Ishikawa (cell line): Measurements from ENCODE around the gene TIMP1.

Source experiments
- CEBPB ChIP-seq: IDR thresholded peaks from 2 replicates; pipeline ENCODE4 v1.6.1; 2012
- CREB1 ChIP-seq: IDR thresholded peaks from 2 replicates; pipeline ENCODE4 v1.6.1; 2012; ENCODE audit warnings: low read depth
- EGR1 ChIP-seq: IDR thresholded peaks from 2 replicates; pipeline ENCODE4 v1.6.1; 2012
- EP300 ChIP-seq: IDR thresholded peaks from 2 replicates; pipeline ENCODE4 v1.6.1; 2012; ENCODE audit warnings: borderline replicate concordance
- FOXM1 ChIP-seq: IDR thresholded peaks from 2 replicates; pipeline ENCODE4 v1.6.1; 2012; ENCODE audit warnings: low read depth, borderline replicate concordance
- NFIC ChIP-seq: IDR thresholded peaks from 2 replicates; pipeline ENCODE4 v1.6.1; 2012
- RAD21 ChIP-seq: IDR thresholded peaks from 2 replicates; pipeline ENCODE4 v1.6.1; 2012; ENCODE audit warnings: low read depth
- TAF1 ChIP-seq: IDR thresholded peaks from 2 replicates; pipeline ENCODE4 v1.6.1; 2012; ENCODE audit warnings: low read depth, mild to moderate bottlenecking
- TCF12 ChIP-seq: IDR thresholded peaks from 2 replicates; pipeline ENCODE4 v1.6.1; 2012; ENCODE audit warnings: low read depth
- TEAD4 ChIP-seq: IDR thresholded peaks from 2 replicates; pipeline ENCODE4 v1.6.1; 2012
- USF1 ChIP-seq: IDR thresholded peaks from 2 replicates; pipeline ENCODE4 v1.6.1; 2012
- YY1 ChIP-seq: IDR thresholded peaks from 2 replicates; pipeline ENCODE4 v1.6.1; 2012; ENCODE audit warnings: low read depth
- ZBTB7A ChIP-seq: IDR thresholded peaks from 2 replicates; pipeline ENCODE4 v1.6.1; 2012; ENCODE audit warnings: low read depth
- TF ChIP-seq, protein P1 (sequence below): IDR thresholded peaks from 2 replicates; pipeline ENCODE4 v1.6.1; 2012
- TF ChIP-seq, protein P2 (sequence below): IDR thresholded peaks from 2 replicates; pipeline ENCODE4 v1.6.1; 2012; ENCODE audit warnings: low read depth, mild to moderate bottlenecking

The TIMP1 gene

GRCh38 chrX:47579537-47579936 is 2.7 kb upstream of the TIMP1 start:
- TF ChIP-seq TAF1 (no peak), TCF12 (no peak), NFIC (no peak), CREB1 (no peak), YY1 (no peak), CEBPB (no peak)

DNA sequence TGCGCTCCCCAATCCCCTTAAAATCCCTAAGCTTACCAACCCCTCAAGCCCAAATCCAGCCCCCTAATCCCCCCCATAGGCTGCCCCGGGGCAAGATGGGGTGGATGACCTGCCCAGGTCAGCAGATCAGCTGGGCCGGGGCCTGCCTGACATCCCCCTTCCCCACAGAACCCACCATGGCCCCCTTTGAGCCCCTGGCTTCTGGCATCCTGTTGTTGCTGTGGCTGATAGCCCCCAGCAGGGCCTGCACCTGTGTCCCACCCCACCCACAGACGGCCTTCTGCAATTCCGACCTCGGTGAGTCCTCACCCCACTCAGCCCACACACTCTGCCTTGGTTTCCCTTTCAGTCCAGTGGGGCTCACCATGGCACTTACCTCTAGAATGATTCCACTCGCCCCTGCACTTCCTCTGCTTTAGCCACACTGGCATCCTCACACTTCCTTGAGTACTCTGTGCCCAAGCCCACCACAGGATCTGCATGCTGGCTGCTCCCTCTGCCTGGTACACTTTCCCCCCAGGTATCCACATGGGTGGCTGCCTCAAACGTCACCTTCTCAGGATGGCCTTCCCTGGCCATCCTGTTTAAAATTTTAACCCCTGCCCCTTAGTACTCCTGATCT is 1.1 kb downstream of the TIMP1 start:
- TF ChIP-seq RAD21 (no peak), USF1 (no peak), ZBTB7A (no peak), EGR1 (no peak), EP300 (no peak), CREB1 (no peak), TEAD4 (no peak), TAF1 (no peak), CEBPB (no peak), YY1 (no peak), TCF12 (no peak), NFIC (no peak), FOXM1 (no peak)
- TF ChIP-seq, protein P1, sequence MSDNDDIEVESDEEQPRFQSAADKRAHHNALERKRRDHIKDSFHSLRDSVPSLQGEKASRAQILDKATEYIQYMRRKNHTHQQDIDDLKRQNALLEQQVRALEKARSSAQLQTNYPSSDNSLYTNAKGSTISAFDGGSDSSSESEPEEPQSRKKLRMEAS = no peak

GRCh38 chrX:47584714-47585113 is 2.5 kb downstream of the TIMP1 start:
- TF ChIP-seq YY1 (no peak), TEAD4 (no peak), RAD21 (no peak), EP300 (no peak), TAF1 (no peak)

DNA sequence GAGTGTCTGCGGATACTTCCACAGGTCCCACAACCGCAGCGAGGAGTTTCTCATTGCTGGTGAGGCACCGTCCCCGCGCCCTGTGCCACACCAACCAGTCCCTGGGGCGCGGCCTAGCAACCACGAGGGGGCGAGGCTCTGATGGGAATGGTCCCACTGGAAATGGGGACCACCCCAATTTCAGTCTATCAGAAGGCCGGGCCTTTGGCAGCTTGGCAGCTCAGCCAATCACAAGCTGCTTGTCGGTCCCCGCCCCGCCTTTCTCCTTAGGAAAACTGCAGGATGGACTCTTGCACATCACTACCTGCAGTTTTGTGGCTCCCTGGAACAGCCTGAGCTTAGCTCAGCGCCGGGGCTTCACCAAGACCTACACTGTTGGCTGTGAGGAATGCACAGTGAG is 3.0 kb downstream of the TIMP1 start:
- TF ChIP-seq YY1 (no peak), TCF12 (no peak), TAF1 (no peak), TEAD4 (no peak)

DNA sequence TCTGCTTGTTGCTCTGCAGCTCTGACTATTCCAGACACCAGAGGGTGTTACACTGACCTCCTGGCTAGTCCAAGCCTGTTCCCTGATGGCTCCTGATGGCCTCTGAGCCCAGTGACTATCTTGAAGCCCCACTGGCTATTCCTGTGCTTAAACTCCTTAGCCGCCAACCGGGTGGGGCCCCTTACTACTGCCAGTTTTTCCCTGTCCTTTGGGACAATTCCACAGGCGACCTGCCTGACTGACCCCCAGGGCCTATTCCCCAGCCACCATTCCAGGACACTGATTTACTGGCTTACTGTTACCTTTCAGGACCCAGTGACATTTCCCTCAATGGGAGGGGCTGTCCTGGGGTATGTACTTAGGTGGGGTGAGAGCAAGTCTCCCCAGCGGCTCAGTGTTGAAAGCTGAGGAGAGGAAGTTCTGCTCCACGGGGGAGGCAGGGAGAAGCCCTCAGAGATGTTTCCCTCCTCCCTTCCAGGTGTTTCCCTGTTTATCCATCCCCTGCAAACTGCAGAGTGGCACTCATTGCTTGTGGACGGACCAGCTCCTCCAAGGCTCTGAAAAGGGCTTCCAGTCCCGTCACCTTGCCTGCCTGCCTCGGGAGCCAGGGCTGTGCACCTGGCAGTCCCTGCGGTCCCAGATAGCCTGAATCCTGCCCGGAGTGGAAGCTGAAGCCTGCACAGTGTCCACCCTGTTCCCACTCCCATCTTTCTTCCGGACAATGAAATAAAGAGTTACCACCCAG is 4.0 kb downstream of the TIMP1 start:
- TF ChIP-seq, protein P2, sequence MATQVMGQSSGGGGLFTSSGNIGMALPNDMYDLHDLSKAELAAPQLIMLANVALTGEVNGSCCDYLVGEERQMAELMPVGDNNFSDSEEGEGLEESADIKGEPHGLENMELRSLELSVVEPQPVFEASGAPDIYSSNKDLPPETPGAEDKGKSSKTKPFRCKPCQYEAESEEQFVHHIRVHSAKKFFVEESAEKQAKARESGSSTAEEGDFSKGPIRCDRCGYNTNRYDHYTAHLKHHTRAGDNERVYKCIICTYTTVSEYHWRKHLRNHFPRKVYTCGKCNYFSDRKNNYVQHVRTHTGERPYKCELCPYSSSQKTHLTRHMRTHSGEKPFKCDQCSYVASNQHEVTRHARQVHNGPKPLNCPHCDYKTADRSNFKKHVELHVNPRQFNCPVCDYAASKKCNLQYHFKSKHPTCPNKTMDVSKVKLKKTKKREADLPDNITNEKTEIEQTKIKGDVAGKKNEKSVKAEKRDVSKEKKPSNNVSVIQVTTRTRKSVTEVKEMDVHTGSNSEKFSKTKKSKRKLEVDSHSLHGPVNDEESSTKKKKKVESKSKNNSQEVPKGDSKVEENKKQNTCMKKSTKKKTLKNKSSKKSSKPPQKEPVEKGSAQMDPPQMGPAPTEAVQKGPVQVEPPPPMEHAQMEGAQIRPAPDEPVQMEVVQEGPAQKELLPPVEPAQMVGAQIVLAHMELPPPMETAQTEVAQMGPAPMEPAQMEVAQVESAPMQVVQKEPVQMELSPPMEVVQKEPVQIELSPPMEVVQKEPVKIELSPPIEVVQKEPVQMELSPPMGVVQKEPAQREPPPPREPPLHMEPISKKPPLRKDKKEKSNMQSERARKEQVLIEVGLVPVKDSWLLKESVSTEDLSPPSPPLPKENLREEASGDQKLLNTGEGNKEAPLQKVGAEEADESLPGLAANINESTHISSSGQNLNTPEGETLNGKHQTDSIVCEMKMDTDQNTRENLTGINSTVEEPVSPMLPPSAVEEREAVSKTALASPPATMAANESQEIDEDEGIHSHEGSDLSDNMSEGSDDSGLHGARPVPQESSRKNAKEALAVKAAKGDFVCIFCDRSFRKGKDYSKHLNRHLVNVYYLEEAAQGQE = no peak
- TF ChIP-seq FOXM1 (no peak), USF1 (no peak), TCF12 (no peak), NFIC (no peak), RAD21 (no peak), YY1 (no peak), TEAD4 (no peak), EGR1 (no peak), CREB1 (no peak), CEBPB (no peak), ZBTB7A (no peak), EP300 (no peak), TAF1 (no peak)
- TF ChIP-seq, protein P1 = no peak

GRCh38 chrX:47587091-47587891 is 5.1 kb downstream of the TIMP1 start:
- TF ChIP-seq EP300 (no peak), TCF12 (no peak), YY1 (no peak), FOXM1 (no peak), TAF1 (no peak), USF1 (no peak), TEAD4 (no peak), CREB1 (no peak), RAD21 (no peak), CEBPB (no peak), ZBTB7A (no peak), NFIC (no peak), EGR1 (no peak)
- TF ChIP-seq, protein P1 = no peak
- TF ChIP-seq, protein P2 = no peak
